H9 (cell line): ENCODE measurements around the gene PAPOLG. TPM values are rescaled to one million over a fixed set of nuclear protein-coding genes. Genes with fewer than 3 reads are reported as not detected.

Experiments
- DNase-seq: peaks from one replicate; pipeline ENCODE4 v3.0.0-alpha.2; 2017
- H2AFZ ChIP-seq: one replicate; pipeline ENCODE4 v1.6.1; 2013; ENCODE audit warnings: mild to moderate bottlenecking, low read length, control low read depth, moderate library complexity
- H2AK5ac ChIP-seq: 2 replicates; pipeline ENCODE4 v1.6.1; 2013; ENCODE audit warnings: low read length, control low read depth, mixed read lengths; ENCODE audit not compliant: insufficient read length
- H2BK120ac ChIP-seq: one replicate; pipeline ENCODE4 v1.6.1; 2013; ENCODE audit warnings: low read depth, mild to moderate bottlenecking, low read length, control low read depth, inconsistent platforms; ENCODE audit not compliant: poor library complexity, severe bottlenecking
- H2BK12ac ChIP-seq: 2 replicates; pipeline ENCODE4 v1.6.1; 2013; ENCODE audit warnings: low read length, control low read depth, mixed read lengths, low read depth; ENCODE audit not compliant: insufficient read length
- H2BK15ac ChIP-seq: 2 replicates; pipeline ENCODE4 v1.6.1; 2013; ENCODE audit warnings: low read depth, low read length, control low read depth
- H2BK20ac ChIP-seq: one replicate; pipeline ENCODE4 v1.6.1; 2013; ENCODE audit warnings: low read depth, mild to moderate bottlenecking, low read length, control low read depth, inconsistent platforms; ENCODE audit not compliant: poor library complexity, severe bottlenecking
- H2BK5ac ChIP-seq: 2 replicates; pipeline ENCODE4 v1.6.1; 2013; ENCODE audit warnings: low read length, control low read depth, mixed read lengths; ENCODE audit not compliant: insufficient read length
- H3K14ac ChIP-seq: 2 replicates; pipeline ENCODE4 v1.6.1; 2013; ENCODE audit warnings: low read length, control low read depth; ENCODE audit not compliant: insufficient read depth
- H3K18ac ChIP-seq: 2 replicates; pipeline ENCODE4 v1.6.1; 2013; ENCODE audit warnings: low read depth, mild to moderate bottlenecking, mixed read lengths, low read length, control low read depth; ENCODE audit not compliant: insufficient read length
- H3K23ac ChIP-seq: 2 replicates; pipeline ENCODE4 v1.6.1; 2013; ENCODE audit warnings: low read length, control low read depth, mixed read lengths, low read depth; ENCODE audit not compliant: insufficient read length
- H3K23me2 ChIP-seq: 2 replicates; pipeline ENCODE4 v1.6.1; 2013; ENCODE audit warnings: low read depth, mild to moderate bottlenecking, mixed read lengths, low read length, control low read depth; ENCODE audit not compliant: insufficient read length, poor library complexity, severe bottlenecking
- H3K27ac ChIP-seq: 2 replicates; pipeline ENCODE4 v1.5.1; 2013; ENCODE audit warnings: low read length, control low read depth, mixed read lengths, low read depth; ENCODE audit not compliant: insufficient read length
- H3K27me3 ChIP-seq: 2 replicates; pipeline ENCODE4 v1.6.1; 2013; ENCODE audit warnings: low read length, control low read depth, inconsistent platforms; ENCODE audit not compliant: insufficient read depth
- H3K4ac ChIP-seq: 2 replicates; pipeline ENCODE4 v1.6.1; 2013; ENCODE audit warnings: low read depth, mild to moderate bottlenecking, control low read depth, inconsistent platforms, low read length, moderate library complexity
- H3K4me1 ChIP-seq: 2 replicates; pipeline ENCODE4 v1.6.1; 2013; ENCODE audit warnings: low read length, control low read depth, inconsistent platforms; ENCODE audit not compliant: insufficient read depth
- H3K4me2 ChIP-seq: 2 replicates; pipeline ENCODE4 v1.6.1; 2013; ENCODE audit warnings: low read length, control low read depth, mixed read lengths; ENCODE audit not compliant: insufficient read length, insufficient read depth
- H3K56ac ChIP-seq: 2 replicates; pipeline ENCODE4 v1.6.1; 2013; ENCODE audit warnings: low read depth, mild to moderate bottlenecking, mixed read lengths, low read length, control low read depth; ENCODE audit not compliant: insufficient read length
- H3K79me1 ChIP-seq: 2 replicates; pipeline ENCODE4 v1.6.1; 2013; ENCODE audit warnings: low read depth, mild to moderate bottlenecking, moderate library complexity, low read length, control low read depth, inconsistent platforms; ENCODE audit not compliant: insufficient read depth, poor library complexity, severe bottlenecking
- H3K79me2 ChIP-seq: 2 replicates; pipeline ENCODE4 v1.6.1; 2013; ENCODE audit warnings: low read length, control low read depth, inconsistent platforms; ENCODE audit not compliant: insufficient read depth
- H3K9ac ChIP-seq: 2 replicates; pipeline ENCODE4 v1.6.1; 2013; ENCODE audit warnings: low read length, control low read depth, mixed read lengths; ENCODE audit not compliant: insufficient read length; ENCODE audit errors: extremely low read depth
- H3K9me3 ChIP-seq: one replicate; pipeline ENCODE4 v1.6.1; 2013; ENCODE audit warnings: low read depth, low read length, inconsistent platforms; ENCODE audit not compliant: control insufficient read depth
- H3T11ph ChIP-seq: one replicate; pipeline ENCODE4 v1.6.1; 2013; ENCODE audit warnings: mild to moderate bottlenecking, low read length, control low read depth, inconsistent platforms
- H4K20me1 ChIP-seq: one replicate; pipeline ENCODE4 v1.6.1; 2013; ENCODE audit not compliant: control insufficient read depth, insufficient read length, insufficient read depth
- H4K5ac ChIP-seq: 2 replicates; pipeline ENCODE4 v1.6.1; 2013; ENCODE audit warnings: low read depth, mild to moderate bottlenecking, mixed read lengths, low read length, control low read depth; ENCODE audit not compliant: insufficient read length
- H4K8ac ChIP-seq: replicated peaks from 2 replicates; pipeline ENCODE4 v1.6.1; 2013; ENCODE audit warnings: low read length, control low read depth, mixed read lengths, low read depth; ENCODE audit not compliant: insufficient read length
- H4K91ac ChIP-seq: 2 replicates; pipeline ENCODE4 v1.6.1; 2013; ENCODE audit warnings: low read depth, mild to moderate bottlenecking, moderate library complexity, mixed read lengths, low read length, control low read depth; ENCODE audit not compliant: insufficient read length
- H3K27ac Mint-ChIP-seq, 3 experiments: 2 replicates in 2 of 3; 3 replicates in 1 of 3; pipeline ENCODE4 v1.8.0; 2020 to 2021; ENCODE audit warnings: mixed read lengths in 3 of 3, mild to moderate bottlenecking in 1 of 3, moderate library complexity in 1 of 3
- H3K27me3 Mint-ChIP-seq: 2 replicates; pipeline ENCODE4 v1.8.0; 2021; ENCODE audit warnings: low read depth, mild to moderate bottlenecking, moderate library complexity, mixed read lengths
- H3K36me3 Mint-ChIP-seq, 3 experiments: 2 replicates in 2 of 3; 3 replicates in 1 of 3; pipeline ENCODE4 v1.8.0; 2020 to 2021; ENCODE audit warnings: low read depth in 3 of 3, mixed read lengths in 3 of 3; ENCODE audit not compliant: insufficient read depth in 1 of 3
- H3K4me1 Mint-ChIP-seq, 2 experiments: 2 replicates each; pipeline ENCODE4 v1.8.0; 2020; ENCODE audit warnings: mixed read lengths in 2 of 2
- H3K4me3 Mint-ChIP-seq, 2 experiments: 2 replicates in 1 of 2; 3 replicates in 1 of 2; pipeline ENCODE4 v1.8.0; 2020 to 2021; ENCODE audit warnings: mild to moderate bottlenecking in 2 of 2, mixed read lengths in 2 of 2, moderate library complexity in 1 of 2
- H3K9me3 Mint-ChIP-seq, 2 experiments: 2 replicates in 1 of 2; 3 replicates in 1 of 2; pipeline ENCODE4 v1.8.0; 2020; ENCODE audit warnings: mild to moderate bottlenecking in 2 of 2, mixed read lengths in 2 of 2, moderate library complexity in 1 of 2
- WGBS: extraction: QIAGEN DNeasy Blood & Tissue Kit; methylation state at CpG from one replicate; pipeline ENCODE4 v1.1.7; 2013; ENCODE audit warnings: missing lambda C conversion rate, low lambda C conversion rate, mixed read lengths; ENCODE audit not compliant: insufficient read length; ENCODE audit errors: extremely low coverage; 5-methylcytosine and 5-hydroxymethylcytosine counted together
- total RNA-seq: library from RNA; stranded (reverse); gene quantifications from 2 replicates; pipeline ENCODE4 v1.2.1, GENCODE V29; 2021
- TF ChIP-seq, protein P1 (sequence below): fragments of 200-600 bp; sonication (generic); conservative IDR thresholded peaks from 3 replicates; pipeline ENCODE4 v1.8.0; 2021; ENCODE audit warnings: antibody characterized with exemption, mild to moderate bottlenecking

PAPOLG gene
- total RNA-seq, 1 experiment from 2014 or later = 19.2 TPM

DNA sequence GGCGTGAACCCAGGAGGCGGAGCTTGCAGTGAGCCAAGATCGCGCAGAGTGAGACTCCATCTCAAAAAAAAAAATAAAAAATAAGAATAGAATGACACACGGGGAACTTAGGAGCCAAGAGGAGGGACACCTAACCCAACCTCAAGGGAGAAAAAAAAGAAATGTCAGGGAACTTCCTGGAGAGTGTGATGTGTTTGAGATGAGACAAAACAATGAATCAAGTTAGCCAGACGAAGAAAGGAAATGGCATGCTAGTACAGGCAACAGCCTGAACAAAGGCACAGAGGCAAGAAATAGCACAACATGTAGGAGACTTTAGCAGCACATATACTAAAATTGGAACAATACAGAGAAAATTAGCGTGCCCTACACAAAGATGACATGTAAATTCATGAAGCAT lies 36.7 kb upstream of the PAPOLG start:
- Histone ChIP-seq H2BK120ac (no peak overlapping the region), H3K4me1 (no peaks in the 10 kb centered on the region), H3K79me2 (no peaks in the 10 kb centered on the region), H3T11ph (no peak overlapping the region), H3K4ac (no peak overlapping the region), H3K18ac (no peak overlapping the region), H2AFZ (peak overlapping the region; percentile 40), H3K9ac (no peak overlapping the region), H3K27me3 (no peaks in the 10 kb centered on the region), H2BK12ac (no peak overlapping the region), H4K8ac (no peak overlapping the region), H2BK5ac (no peak overlapping the region), H3K23me2 (no peaks in the 10 kb centered on the region), H4K20me1 (no peaks in the 10 kb centered on the region), H2BK15ac (no peak overlapping the region), H3K79me1 (no peaks in the 10 kb centered on the region), H3K4me2 (no peak overlapping the region), H4K91ac (no peak overlapping the region), H3K23ac (no peak overlapping the region), H2BK20ac (no peak overlapping the region), H3K56ac (no peak overlapping the region), H4K5ac (no peak overlapping the region), H3K9me3 (no peaks in the 10 kb centered on the region), H3K14ac (no peak overlapping the region), H3K27ac (no peak overlapping the region), H2AK5ac (no peak overlapping the region)
- no peaks in the 10 kb centered on the region for H3K36me3 Mint-ChIP-seq
- H3K9me3 Mint-ChIP-seq = no peaks in the 10 kb centered on the region
- TF ChIP-seq, protein P1, sequence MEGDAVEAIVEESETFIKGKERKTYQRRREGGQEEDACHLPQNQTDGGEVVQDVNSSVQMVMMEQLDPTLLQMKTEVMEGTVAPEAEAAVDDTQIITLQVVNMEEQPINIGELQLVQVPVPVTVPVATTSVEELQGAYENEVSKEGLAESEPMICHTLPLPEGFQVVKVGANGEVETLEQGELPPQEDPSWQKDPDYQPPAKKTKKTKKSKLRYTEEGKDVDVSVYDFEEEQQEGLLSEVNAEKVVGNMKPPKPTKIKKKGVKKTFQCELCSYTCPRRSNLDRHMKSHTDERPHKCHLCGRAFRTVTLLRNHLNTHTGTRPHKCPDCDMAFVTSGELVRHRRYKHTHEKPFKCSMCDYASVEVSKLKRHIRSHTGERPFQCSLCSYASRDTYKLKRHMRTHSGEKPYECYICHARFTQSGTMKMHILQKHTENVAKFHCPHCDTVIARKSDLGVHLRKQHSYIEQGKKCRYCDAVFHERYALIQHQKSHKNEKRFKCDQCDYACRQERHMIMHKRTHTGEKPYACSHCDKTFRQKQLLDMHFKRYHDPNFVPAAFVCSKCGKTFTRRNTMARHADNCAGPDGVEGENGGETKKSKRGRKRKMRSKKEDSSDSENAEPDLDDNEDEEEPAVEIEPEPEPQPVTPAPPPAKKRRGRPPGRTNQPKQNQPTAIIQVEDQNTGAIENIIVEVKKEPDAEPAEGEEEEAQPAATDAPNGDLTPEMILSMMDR = no peak
- no peak for DNase-seq
- H3K4me1 Mint-ChIP-seq = no peaks in the 10 kb centered on the region
- H3K27me3 Mint-ChIP-seq = no peaks in the 10 kb centered on the region; the same call in 1 of the 2 replicates
- no CpG with 5 or more reads among the region's 7 CpGs for WGBS
- H3K27ac Mint-ChIP-seq = no peak overlapping the region
- H3K4me3 Mint-ChIP-seq = no peak overlapping the region
